ENCODE results near the gene ANKRD39. TPM values are rescaled to one million over a fixed set of nuclear protein-coding genes. Genes with fewer than 3 reads are reported as not detected.

Gene ANKRD39
- total and polyA plus RNA-seq, 10 of the 15 experiments (the other 5 are each of a cell fraction or from before 2014, with no cell fraction given): 7.4 to 36.2 (median 23.7) TPM

GRCh38 chr2:96857667-96858372, at the start of gene ANKRD39 (continued):
- TF ChIP-seq NKRF (conservative IDR thresholded peaks at IDR 0.05) (peak; percentile 48), MEF2B (IDR thresholded peaks at IDR 0.05; ENCODE audit: partially characterized antibody, poor library complexity, severe bottlenecking) (peak; percentile 21), SKIL (IDR thresholded peaks at IDR 0.05; ENCODE audit: low read depth, poor library complexity, severe bottlenecking) (no peak), HDAC2 (IDR thresholded peaks at IDR 0.05) (no peak), REST (IDR thresholded peaks at IDR 0.05; ENCODE audit: low read depth, low read length) (no peak), RB1 (IDR thresholded peaks at IDR 0.05; ENCODE audit: borderline replicate concordance) (peak; percentile 88), ZSCAN29 (IDR thresholded peaks at IDR 0.05) (peak; percentile 83), MYC (IDR thresholded peaks at IDR 0.05; ENCODE audit: insufficient read depth, insufficient read length, insufficient replicate concordance, low read length, severe bottlenecking) (peak; percentile 41), HSF1 (IDR thresholded peaks at IDR 0.05; ENCODE audit: low read depth, low read length) (no peak), EGR1 (IDR thresholded peaks at IDR 0.05; ENCODE audit: borderline replicate concordance in 1 of 2, low read depth in 2 of 2, low read length in 2 of 2) (peak; percentile 72 to 98), ZBTB4 (CRISPR knock-in tag; IDR thresholded peaks at IDR 0.05) (no peak), SUPT20H (IDR thresholded peaks at IDR 0.05; ENCODE audit: borderline replicate concordance, control insufficient read depth, low read depth, low read length) (no peak), ZNF622 (IDR thresholded peaks at IDR 0.05) (no peak), PML (IDR thresholded peaks at IDR 0.05; ENCODE audit: low read length) (0 out of 2 replicates have a peak, but pooled peaks have one; percentile 18), NRF1 (conservative IDR thresholded peaks at IDR 0.05; ENCODE audit: low read depth, low read length) (no peak), IKZF1 (conservative IDR thresholded peaks at IDR 0.05) (peak; percentile 78)

Data from GM12878 (cell line).